Neural progenitor cell (in vitro differentiated cells): ENCODE results near the gene IFNAR2. TPM values are rescaled to one million over a fixed set of nuclear protein-coding genes. Genes with fewer than 3 reads are reported as not detected.

Experiments used
- DNase-seq: peaks from one replicate; pipeline ENCODE4 v3.0.0-alpha.2; 2016; ENCODE audit warnings: low spot score
- H2AFZ ChIP-seq: fragments of 200-600 bp; sonication (generic); replicated peaks from 2 replicates; pipeline ENCODE4 v1.6.1; 2016; ENCODE audit warnings: antibody characterized with exemption
- H3F3A ChIP-seq: fragments of 200-600 bp; sonication (generic); 2 replicates; pipeline ENCODE4 v1.6.1; 2016; ENCODE audit warnings: antibody characterized with exemption, low read depth
- H3K27ac ChIP-seq: fragments of 200-600 bp; sonication (generic); 2 replicates; pipeline ENCODE4 v1.5.1; 2016; ENCODE audit warnings: mild to moderate bottlenecking
- H3K27me3 ChIP-seq: fragments of 200-600 bp; sonication (generic); 2 replicates; pipeline ENCODE4 v1.6.1; 2016; ENCODE audit warnings: mild to moderate bottlenecking, moderate library complexity
- H3K36me3 ChIP-seq: fragments of 200-600 bp; sonication (generic); 2 replicates; pipeline ENCODE4 v1.5.1; 2016
- H3K4me1 ChIP-seq: fragments of 200-600 bp; sonication (generic); 2 replicates; pipeline ENCODE4 v1.6.1; 2016; ENCODE audit warnings: mixed run types
- H3K4me2 ChIP-seq: fragments of 200-600 bp; sonication (generic); 2 replicates; pipeline ENCODE4 v1.6.1; 2016
- H3K4me3 ChIP-seq: fragments of 200-600 bp; sonication (generic); 2 replicates; pipeline ENCODE4 v1.5.1; 2016
- H3K79me2 ChIP-seq: fragments of 200-600 bp; sonication (generic); 2 replicates; pipeline ENCODE4 v1.6.1; 2016; ENCODE audit warnings: low read depth
- H3K9ac ChIP-seq: fragments of 200-600 bp; sonication (generic); 2 replicates; pipeline ENCODE4 v1.6.1; 2016
- H3K9me3 ChIP-seq: fragments of 200-600 bp; sonication (generic); 2 replicates; pipeline ENCODE4 v1.5.1; 2016; ENCODE audit warnings: low read depth
- H4K20me1 ChIP-seq: fragments of 200-600 bp; sonication (generic); 2 replicates; pipeline ENCODE4 v1.6.1; 2016; ENCODE audit warnings: low read depth
- H3K27ac Mint-ChIP-seq: 3 replicates; pipeline ENCODE4 v1.8.0; 2021; ENCODE audit warnings: mixed read lengths
- H3K27me3 Mint-ChIP-seq: 2 replicates; pipeline ENCODE4 v1.8.0; 2022; ENCODE audit warnings: low read depth, mild to moderate bottlenecking, inconsistent platforms, moderate library complexity, mixed read lengths; ENCODE audit not compliant: insufficient read depth
- H3K36me3 Mint-ChIP-seq: 3 replicates; pipeline ENCODE4 v1.8.0; 2021; ENCODE audit warnings: mixed read lengths
- H3K4me1 Mint-ChIP-seq: 3 replicates; pipeline ENCODE4 v1.8.0; 2021; ENCODE audit warnings: mixed read lengths
- H3K4me3 Mint-ChIP-seq: 3 replicates; pipeline ENCODE4 v1.8.0; 2021; ENCODE audit warnings: mild to moderate bottlenecking, moderate library complexity, mixed read lengths
- H3K9me3 Mint-ChIP-seq: 3 replicates; pipeline ENCODE4 v1.8.0; 2020; ENCODE audit warnings: mixed read lengths
- EZH2 ChIP-seq: fragments of 200-600 bp; sonication (generic); IDR thresholded peaks from 2 replicates; pipeline ENCODE4 v1.6.1; 2017; ENCODE audit warnings: antibody characterized with exemption, mild to moderate bottlenecking, moderate library complexity
- EZH2phosphoT487 ChIP-seq: fragments of 200-600 bp; sonication (generic); IDR thresholded peaks from 2 replicates; pipeline ENCODE4 v1.6.1; 2017; ENCODE audit warnings: antibody characterized with exemption
- total RNA-seq: library from RNA; depleted of rRNA; stranded (reverse); fragments of >200 nt; gene quantifications from 2 replicates; pipeline ENCODE4 v1.2.3, GENCODE V29; 2015; ENCODE audit warnings: low replicate concordance
- TF ChIP-seq, protein P1 (sequence below): fragments of 200-600 bp; sonication (generic); IDR thresholded peaks from 2 replicates; pipeline ENCODE4 v1.5.1; 2017; ENCODE audit warnings: antibody characterized with exemption, mild to moderate bottlenecking

IFNAR2 gene
- 5.5 and 15.8 TPM in 2 replicates for total RNA-seq

DNA sequence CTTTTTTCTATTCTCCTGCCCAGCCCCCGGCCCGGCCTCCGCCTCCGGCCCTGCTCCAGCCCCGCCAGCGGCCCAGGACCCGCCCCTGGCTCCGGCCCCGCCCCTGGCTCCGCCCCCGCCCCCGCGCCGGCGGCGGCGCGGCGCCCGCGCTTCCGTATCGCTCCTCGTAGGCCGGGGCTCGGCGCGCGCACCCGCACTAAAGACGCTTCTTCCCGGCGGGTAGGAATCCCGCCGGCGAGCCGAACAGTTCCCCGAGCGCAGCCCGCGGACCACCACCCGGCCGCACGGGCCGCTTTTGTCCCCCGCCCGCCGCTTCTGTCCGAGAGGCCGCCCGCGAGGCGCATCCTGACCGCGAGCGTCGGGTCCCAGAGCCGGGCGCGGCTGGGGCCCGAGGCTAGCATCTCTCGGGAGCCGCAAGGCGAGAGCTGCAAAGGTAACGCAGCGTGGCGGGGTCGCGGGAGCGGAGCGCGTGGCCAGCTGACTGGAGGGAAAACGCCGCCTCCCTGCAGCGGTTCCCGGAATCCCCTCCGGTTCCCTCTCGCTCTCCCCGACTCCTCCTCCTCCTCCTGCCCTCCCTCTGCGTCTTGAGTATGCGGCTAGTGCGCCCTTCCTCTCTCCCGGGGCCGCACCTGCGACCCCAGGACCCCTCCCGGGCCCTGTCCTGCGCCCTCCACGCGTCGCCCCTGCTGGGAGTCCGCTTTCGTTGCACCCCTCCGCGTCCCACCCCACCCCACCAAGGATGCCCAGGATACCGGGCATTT lies at the start of gene IFNAR2:
TSS of gene IFNAR2 (plus strand) at position 155 of the 761 bp plus-strand sequence. CDS start 11,985 bp downstream, outside the sequence.
- H3K36me3 Mint-ChIP-seq = peaks cover 16% of the 10 kb centered on the region
- H3K9me3 Mint-ChIP-seq = peaks cover 6% of the 10 kb centered on the region
- Histone ChIP-seq H3K79me2 (peaks cover 40% of the 10 kb centered on the region), H3K4me2 (peak within 1 kb of the TSS; percentile 81), H3K36me3 (no peaks in the 10 kb centered on the region), H3K4me1 (peaks cover 12% of the 10 kb centered on the region), H3K27me3 (peaks cover 10% of the 10 kb centered on the region), H4K20me1 (peaks cover 28% of the 10 kb centered on the region), H3K9ac (peak within 1 kb of the TSS; percentile 32), H3K27ac (peak within 1 kb of the TSS; percentile 82), H3K4me3 (peak within 1 kb of the TSS; percentile 92), H2AFZ (peak within 1 kb of the TSS; percentile 96), H3F3A (peaks cover 13% of the 10 kb centered on the region), H3K9me3 (no peaks in the 10 kb centered on the region)
- H3K27me3 Mint-ChIP-seq = peaks cover 12% of the 10 kb centered on the region
- H3K4me1 Mint-ChIP-seq = peaks cover 19% of the 10 kb centered on the region
- H3K4me3 Mint-ChIP-seq = peak within 1 kb of the TSS; percentile 92
- TF ChIP-seq, protein P1, sequence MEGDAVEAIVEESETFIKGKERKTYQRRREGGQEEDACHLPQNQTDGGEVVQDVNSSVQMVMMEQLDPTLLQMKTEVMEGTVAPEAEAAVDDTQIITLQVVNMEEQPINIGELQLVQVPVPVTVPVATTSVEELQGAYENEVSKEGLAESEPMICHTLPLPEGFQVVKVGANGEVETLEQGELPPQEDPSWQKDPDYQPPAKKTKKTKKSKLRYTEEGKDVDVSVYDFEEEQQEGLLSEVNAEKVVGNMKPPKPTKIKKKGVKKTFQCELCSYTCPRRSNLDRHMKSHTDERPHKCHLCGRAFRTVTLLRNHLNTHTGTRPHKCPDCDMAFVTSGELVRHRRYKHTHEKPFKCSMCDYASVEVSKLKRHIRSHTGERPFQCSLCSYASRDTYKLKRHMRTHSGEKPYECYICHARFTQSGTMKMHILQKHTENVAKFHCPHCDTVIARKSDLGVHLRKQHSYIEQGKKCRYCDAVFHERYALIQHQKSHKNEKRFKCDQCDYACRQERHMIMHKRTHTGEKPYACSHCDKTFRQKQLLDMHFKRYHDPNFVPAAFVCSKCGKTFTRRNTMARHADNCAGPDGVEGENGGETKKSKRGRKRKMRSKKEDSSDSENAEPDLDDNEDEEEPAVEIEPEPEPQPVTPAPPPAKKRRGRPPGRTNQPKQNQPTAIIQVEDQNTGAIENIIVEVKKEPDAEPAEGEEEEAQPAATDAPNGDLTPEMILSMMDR = no peak
- TF ChIP-seq EZH2 (peak; percentile 47), EZH2phosphoT487 (peak; percentile 40)
- DNase-seq = peak; percentile 91
- H3K27ac Mint-ChIP-seq = no peak within 1 kb of the TSS

DNA sequence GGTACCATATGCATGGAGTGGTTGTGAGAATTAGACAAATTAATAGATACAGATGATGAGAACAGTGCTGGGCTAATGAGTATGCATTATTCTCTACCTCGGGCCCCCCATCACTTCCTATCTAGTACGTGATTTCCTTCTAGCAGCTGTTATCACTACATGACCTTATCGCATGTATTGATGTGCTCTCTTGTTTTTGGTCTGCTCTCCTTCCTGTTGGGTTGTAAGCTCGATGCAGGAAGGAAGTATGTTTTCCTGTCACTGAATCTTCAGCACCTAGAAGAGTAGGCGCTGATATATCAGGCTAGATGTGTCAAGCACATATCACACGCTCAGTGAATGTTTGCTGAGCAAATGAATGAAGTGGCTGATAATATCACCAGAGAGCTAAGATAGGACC lies 43.9 kb upstream of the IFNAR2 start:
- no peak overlapping the region for H3K4me3 ChIP-seq
- DNase-seq = no peak
- TF ChIP-seq, protein P1 = no peak
- TF ChIP-seq EZH2 (no peak), EZH2phosphoT487 (no peak)

DNA sequence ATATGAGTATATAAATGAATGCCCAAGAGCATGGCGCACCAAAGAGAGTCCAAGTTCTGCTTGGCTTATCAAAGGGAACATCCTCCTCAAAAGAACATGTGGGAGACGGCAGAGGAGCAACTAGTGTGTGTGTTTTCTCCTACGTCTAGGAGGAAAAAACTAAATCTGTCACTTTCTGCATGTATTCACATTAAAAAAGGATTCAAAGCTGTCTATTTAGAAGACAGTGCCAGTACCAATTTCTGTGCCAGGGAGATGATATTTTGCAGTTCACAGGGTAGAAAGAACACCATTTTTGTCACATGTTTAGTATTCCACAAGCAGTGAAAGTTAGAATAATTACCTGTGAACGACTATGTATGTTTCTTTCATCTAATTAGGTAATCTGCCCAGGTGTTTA lies 42.5 kb upstream of the IFNAR2 start:
- Mint-ChIP-seq H3K27me3 (peaks cover 10% of the 10 kb centered on the region), H3K27ac (no peak overlapping the region), H3K36me3 (no peaks in the 10 kb centered on the region), H3K4me3 (no peak overlapping the region), H3K9me3 (no peaks in the 10 kb centered on the region), H3K4me1 (peaks cover 12% of the 10 kb centered on the region)
- TF ChIP-seq, protein P1 = no peak
- no peak for TF ChIP-seq EZH2
- TF ChIP-seq EZH2phosphoT487 = no peak
- Histone ChIP-seq H3K27ac (no peak overlapping the region), H3K9ac (no peak overlapping the region), H3K79me2 (no peaks in the 10 kb centered on the region), H3K4me3 (no peak overlapping the region), H4K20me1 (no peaks in the 10 kb centered on the region), H3K9me3 (no peaks in the 10 kb centered on the region), H3K36me3 (no peaks in the 10 kb centered on the region), H3F3A (no peaks in the 10 kb centered on the region), H2AFZ (no peak overlapping the region), H3K4me1 (no peaks in the 10 kb centered on the region), H3K27me3 (no peaks in the 10 kb centered on the region), H3K4me2 (no peak overlapping the region)
- DNase-seq = no peak

More for the DNA sequence above, 43.9 kb upstream of the IFNAR2 start:
- Histone ChIP-seq H3K4me1 (no peaks in the 10 kb centered on the region), H3K79me2 (no peaks in the 10 kb centered on the region), H4K20me1 (no peaks in the 10 kb centered on the region), H3K27me3 (no peaks in the 10 kb centered on the region), H3K9me3 (no peaks in the 10 kb centered on the region), H3K9ac (no peak overlapping the region), H3K4me2 (no peak overlapping the region), H2AFZ (no peak overlapping the region), H3K27ac (no peak overlapping the region), H3F3A (no peaks in the 10 kb centered on the region), H3K36me3 (no peaks in the 10 kb centered on the region)
- Mint-ChIP-seq H3K9me3 (no peaks in the 10 kb centered on the region), H3K4me1 (peaks cover 12% of the 10 kb centered on the region), H3K4me3 (no peak overlapping the region), H3K36me3 (no peaks in the 10 kb centered on the region), H3K27me3 (peaks cover 5% of the 10 kb centered on the region), H3K27ac (no peak overlapping the region)
